HG02623 (cell line): Measurements from ENCODE around the gene AOC2.
"Not testable (repeated sequence)": the region's sequence is repeated elsewhere in the genome, so short reads cannot be mapped to it uniquely, and the experiment has no call there.

Source experiments
- ATAC-seq: cut with Tn5 transposase; IDR thresholded peaks from one replicate; pipeline ENCODE4 v1.9.1; 2021; ENCODE audit warnings: moderate library complexity; ENCODE audit not compliant: unreplicated experiment

Gene AOC2

GRCh38 chr17:42853597-42853967, 9.2 kb downstream of the AOC2 start:
- no peak for ATAC-seq

- ATAC-seq = no peak
Observed at GRCh38 chr17:42853968-42854790, 9.8 kb downstream of the AOC2 start.

- no peak for ATAC-seq
Observed at GRCh38 chr17:42855048-42855596, 10.7 kb downstream of the AOC2 start.

- ATAC-seq = not testable (repeated sequence)
Observed at GRCh38 chr17:42856093-42856492, 11.7 kb downstream of the AOC2 start.

GRCh38 chr17:42856516-42856915, 12.1 kb downstream of the AOC2 start:
- not testable (repeated sequence) for ATAC-seq

GRCh38 chr17:42857389-42857788, 13.0 kb downstream of the AOC2 start:
- no peak for ATAC-seq

GRCh38 chr17:42865638-42866094, 21.3 kb downstream of the AOC2 start:
- ATAC-seq = no peak

GRCh38 chr17:42866216-42866615, 21.8 kb downstream of the AOC2 start:
- ATAC-seq = no peak

- no peak for ATAC-seq
Observed at GRCh38 chr17:42866631-42867575, 22.5 kb downstream of the AOC2 start.

GRCh38 chr17:42867694-42868261, 23.4 kb downstream of the AOC2 start:
- not testable (repeated sequence) for ATAC-seq

GRCh38 chr17:42868338-42868737, 24.0 kb downstream of the AOC2 start:
- no peak for ATAC-seq

- no peak for ATAC-seq
Observed at GRCh38 chr17:42871647-42872046, 27.3 kb downstream of the AOC2 start.

- no peak for ATAC-seq
Observed at GRCh38 chr17:42872251-42872965, 28.0 kb downstream of the AOC2 start.

- no peak for ATAC-seq
Observed at GRCh38 chr17:42873315-42873714, 28.9 kb downstream of the AOC2 start.

- ATAC-seq = not testable (repeated sequence)
Observed at GRCh38 chr17:42873932-42874695, 29.7 kb downstream of the AOC2 start.

- no peak for ATAC-seq
Observed at GRCh38 chr17:42877037-42877436, 32.7 kb downstream of the AOC2 start.

GRCh38 chr17:42878123-42878880, 33.9 kb downstream of the AOC2 start:
- ATAC-seq = no peak

GRCh38 chr17:42878924-42879595, 34.7 kb downstream of the AOC2 start:
- ATAC-seq = no peak
